Dermis microvascular lymphatic vessel endothelial cell (primary cell): ENCODE data around the gene SEC14L2. TPM values are rescaled to one million over a fixed set of nuclear protein-coding genes. Genes with fewer than 3 reads are reported as not detected.
"Not testable (repeated sequence)": the region's sequence is repeated elsewhere in the genome, so short reads cannot be mapped to it uniquely, and the experiment has no call there.

Experiments
- DNase-seq, 2 donors: peaks; one replicate each; pipeline versions ENCODE4 v3.0.0 to v3.0.0-alpha.2; 2010; ENCODE audit warnings: low read depth in 2 of 2
- total RNA-seq: library from RNA; depleted of rRNA; stranded (reverse); fragments of >200 nt; gene quantifications from 2 replicates; pipeline ENCODE4 v1.2.1, GENCODE V29; 2014

SEC14L2 gene
- total RNA-seq, 1 donor from 2014 or later, result 11.7 TPM

- DNase-seq, result peak; percentile 73 to 86
Measured at GRCh38 chr22:30426388-30427353, 29.9 kb downstream of the SEC14L2 start.

GRCh38 chr22:30427871-30428270 is 31.1 kb downstream of the SEC14L2 start:
- no peak for DNase-seq

- no peak for DNase-seq
Measured at GRCh38 chr22:30429887-30430286, 33.1 kb downstream of the SEC14L2 start.

GRCh38 chr22:30430933-30431332 is 34.1 kb downstream of the SEC14L2 start:
- DNase-seq, result no peak

GRCh38 chr22:30432096-30432495 is 35.3 kb downstream of the SEC14L2 start:
- no peak for DNase-seq

- no peak for DNase-seq
Measured at GRCh38 chr22:30432520-30432919, 35.7 kb downstream of the SEC14L2 start.

GRCh38 chr22:30433227-30433626 is 36.4 kb downstream of the SEC14L2 start:
- no peak for DNase-seq

- no peak for DNase-seq
Measured at GRCh38 chr22:30433773-30434172, 37.0 kb downstream of the SEC14L2 start.

GRCh38 chr22:30434843-30435242 is 38.0 kb downstream of the SEC14L2 start:
- no peak for DNase-seq

- peak in 1 of 2 donors; percentile 21 for DNase-seq
Measured at GRCh38 chr22:30435674-30436126, 38.9 kb downstream of the SEC14L2 start.

- DNase-seq, result no peak
Measured at GRCh38 chr22:30436196-30436595, 39.4 kb downstream of the SEC14L2 start.

GRCh38 chr22:30438559-30438958 is 41.7 kb downstream of the SEC14L2 start:
- DNase-seq, result no peak

- no peak for DNase-seq
Measured at GRCh38 chr22:30439226-30439625, 42.4 kb downstream of the SEC14L2 start.

GRCh38 chr22:30439836-30440235 is 43.0 kb downstream of the SEC14L2 start:
- DNase-seq, result no peak

GRCh38 chr22:30441088-30441487 is 44.3 kb downstream of the SEC14L2 start:
- DNase-seq, result no peak

GRCh38 chr22:30444632-30445437 is 48.0 kb downstream of the SEC14L2 start:
- DNase-seq, result peak in 1 of 2 donors; percentile 62

- no peak for DNase-seq
Measured at GRCh38 chr22:30445438-30446145, 48.8 kb downstream of the SEC14L2 start.

GRCh38 chr22:30447656-30448055 is 50.8 kb downstream of the SEC14L2 start:
- DNase-seq, result no peak

- not testable (repeated sequence) for DNase-seq
Measured at GRCh38 chr22:30451488-30451887, 54.7 kb downstream of the SEC14L2 start.

- no peak for DNase-seq
Measured at GRCh38 chr22:30452861-30453260, 56.0 kb downstream of the SEC14L2 start.

- DNase-seq, result no peak
Measured at GRCh38 chr22:30453731-30454510, 57.1 kb downstream of the SEC14L2 start.
